ENCODE measurements around the gene DDX1.

The DDX1 gene

DNA sequence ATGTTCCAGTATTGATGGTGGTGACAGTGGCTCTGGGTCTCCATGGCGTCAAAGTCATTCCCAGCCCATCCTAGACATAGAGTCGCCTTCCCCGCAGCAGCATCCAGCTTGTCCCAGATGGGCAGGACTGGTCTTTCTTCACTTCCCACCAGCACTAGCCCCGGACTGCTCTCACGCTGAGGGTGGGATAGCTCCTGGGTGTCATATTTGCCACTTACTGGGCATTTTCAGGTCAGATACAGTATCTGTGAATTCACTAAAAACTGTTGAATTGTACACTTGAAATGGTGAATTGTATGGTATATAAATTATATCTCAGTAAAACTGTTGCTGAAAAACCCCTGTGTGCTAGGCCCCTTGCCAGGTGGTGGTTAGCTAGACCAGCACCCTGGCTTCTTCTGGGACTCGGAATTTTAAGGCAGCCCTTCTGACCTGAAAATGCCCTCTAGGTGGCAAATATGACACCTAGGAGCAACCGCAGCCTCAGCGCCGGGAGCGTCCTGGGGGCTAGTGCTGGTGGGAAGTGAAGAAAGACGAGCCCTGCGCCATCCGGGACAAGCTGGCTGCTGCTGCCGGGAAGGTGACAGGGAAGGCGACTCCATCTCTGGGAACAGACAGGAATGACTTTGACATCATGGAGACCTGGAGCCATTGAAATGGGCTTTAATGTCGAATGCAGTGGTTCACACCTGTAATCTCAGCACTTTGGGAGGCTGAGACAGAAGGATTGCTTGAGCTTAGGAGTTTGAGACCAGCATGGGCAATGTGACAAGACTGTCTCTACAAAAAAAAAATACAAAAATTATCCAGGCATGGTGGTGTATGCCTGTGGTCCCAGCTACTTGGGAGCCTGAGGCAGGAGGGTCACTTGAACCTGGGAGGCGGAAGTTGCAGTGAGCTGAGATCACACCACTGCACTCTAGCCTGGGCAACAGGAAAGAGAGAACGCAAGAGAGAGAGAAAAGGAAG, 56.2 kb downstream of the DDX1 start:
- no peak for DNase-seq

DNA sequence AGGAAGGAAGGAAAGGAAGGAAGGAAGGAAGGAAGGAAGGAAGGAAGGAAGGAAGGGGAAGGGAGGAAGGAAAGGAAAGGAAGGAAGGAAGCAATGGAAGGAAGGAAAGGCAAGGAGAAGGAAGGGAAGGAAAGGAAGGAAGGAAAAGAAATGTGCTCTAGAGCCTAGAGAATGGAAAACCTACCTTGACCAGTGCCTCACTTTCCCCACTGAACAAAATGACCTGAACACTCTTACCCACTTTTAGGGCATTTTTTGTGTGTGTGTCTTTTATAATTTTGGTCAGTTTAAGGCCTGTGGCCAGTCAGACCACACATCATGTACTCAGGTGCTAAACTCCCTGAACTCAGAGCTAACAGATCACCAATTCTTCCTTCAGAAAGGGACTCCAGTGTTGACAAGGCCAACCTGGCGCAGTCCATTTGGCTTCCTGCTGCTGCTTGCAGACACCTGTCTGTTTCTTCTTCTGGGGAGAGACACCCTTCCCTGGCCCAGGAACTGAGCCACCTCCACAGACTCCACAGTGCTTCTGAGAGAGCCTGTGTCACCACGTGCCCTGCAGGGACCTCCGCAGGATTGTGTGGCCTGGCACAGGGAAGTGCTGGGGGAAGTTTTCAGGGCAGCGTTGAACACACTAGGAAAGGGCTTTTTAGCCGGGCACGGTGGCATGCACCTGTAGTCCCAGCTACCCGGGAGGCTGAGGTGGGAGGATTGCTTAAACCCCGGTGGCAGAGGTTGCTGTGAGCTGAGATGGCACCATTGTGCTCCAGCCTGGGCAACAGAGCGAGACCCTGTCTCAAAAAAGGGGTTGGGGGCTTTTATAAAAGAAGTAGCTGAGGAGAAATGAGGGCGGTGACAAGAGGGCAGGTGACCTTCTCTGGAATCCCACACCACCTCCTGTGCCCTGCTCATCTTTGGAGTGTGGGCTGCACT, 57.2 kb downstream of the DDX1 start:
- no peak for DNase-seq

- DNase-seq = no peak
These were observed 58.0 kb downstream of the DDX1 start for GRCh38 chr2:15649561-15650255.

DNA sequence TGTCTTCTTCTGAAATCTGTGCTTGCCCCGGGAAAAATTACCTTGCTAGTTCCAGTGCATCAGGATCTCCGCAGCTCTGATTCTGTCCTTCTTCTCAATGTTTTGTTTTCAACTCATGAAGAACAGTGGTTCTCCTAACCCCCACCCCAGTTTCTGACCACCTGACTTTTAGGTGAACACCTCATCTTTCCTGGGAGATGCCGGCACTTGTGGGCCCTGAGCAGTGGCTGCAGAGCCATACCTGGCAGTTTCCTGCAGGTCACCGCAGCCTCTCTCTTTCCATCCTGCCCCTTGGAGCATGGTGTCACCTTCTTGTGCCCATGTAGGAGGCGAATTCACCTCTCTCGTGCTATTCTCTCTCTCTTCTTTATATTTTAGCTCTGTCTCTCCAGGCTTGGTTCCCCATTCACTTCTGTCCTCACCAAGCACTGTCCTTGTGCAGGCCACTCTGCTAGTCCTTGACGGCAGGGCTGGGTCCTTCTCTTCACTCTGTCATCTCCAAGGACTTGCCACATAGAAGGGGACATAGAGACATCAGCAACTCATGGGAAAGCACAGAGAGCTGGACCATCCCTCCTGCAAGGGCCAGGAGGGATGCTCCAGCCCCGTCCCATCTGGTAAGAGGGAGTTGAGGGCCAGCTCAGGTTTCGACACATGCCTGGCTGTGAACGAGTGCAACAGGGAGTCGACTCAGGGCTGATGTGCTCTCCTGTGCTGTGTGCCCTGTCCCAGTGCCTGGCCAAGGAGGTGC, 59.1 kb downstream of the DDX1 start:
- DNase-seq = no peak

GRCh38 chr2:15651367-15651727, 59.7 kb downstream of the DDX1 start:
- DNase-seq = no peak

DNA sequence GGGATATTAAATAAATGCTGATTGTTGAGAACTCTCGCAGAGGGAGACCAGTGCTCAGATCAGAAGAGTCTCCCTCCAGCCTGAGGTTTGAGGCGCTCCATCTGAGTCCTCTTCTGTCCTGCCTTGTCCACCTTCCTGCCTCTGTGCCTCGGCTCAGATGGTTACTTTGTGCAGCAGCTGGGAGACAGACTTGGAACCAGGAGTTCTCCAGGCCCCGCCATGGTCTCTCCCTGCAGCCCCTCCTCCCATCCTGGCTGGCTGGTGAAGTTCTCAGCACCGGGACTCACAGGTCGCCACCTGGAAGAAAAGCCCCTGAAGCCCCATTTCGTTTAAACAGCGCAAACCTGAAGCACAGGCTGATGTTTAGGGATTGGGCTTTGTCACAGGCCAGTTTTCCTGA, 60.6 kb downstream of the DDX1 start:
- DNase-seq = no peak

GRCh38 chr2:15652801-15653200, 61.1 kb downstream of the DDX1 start:
- DNase-seq = no peak

DNA sequence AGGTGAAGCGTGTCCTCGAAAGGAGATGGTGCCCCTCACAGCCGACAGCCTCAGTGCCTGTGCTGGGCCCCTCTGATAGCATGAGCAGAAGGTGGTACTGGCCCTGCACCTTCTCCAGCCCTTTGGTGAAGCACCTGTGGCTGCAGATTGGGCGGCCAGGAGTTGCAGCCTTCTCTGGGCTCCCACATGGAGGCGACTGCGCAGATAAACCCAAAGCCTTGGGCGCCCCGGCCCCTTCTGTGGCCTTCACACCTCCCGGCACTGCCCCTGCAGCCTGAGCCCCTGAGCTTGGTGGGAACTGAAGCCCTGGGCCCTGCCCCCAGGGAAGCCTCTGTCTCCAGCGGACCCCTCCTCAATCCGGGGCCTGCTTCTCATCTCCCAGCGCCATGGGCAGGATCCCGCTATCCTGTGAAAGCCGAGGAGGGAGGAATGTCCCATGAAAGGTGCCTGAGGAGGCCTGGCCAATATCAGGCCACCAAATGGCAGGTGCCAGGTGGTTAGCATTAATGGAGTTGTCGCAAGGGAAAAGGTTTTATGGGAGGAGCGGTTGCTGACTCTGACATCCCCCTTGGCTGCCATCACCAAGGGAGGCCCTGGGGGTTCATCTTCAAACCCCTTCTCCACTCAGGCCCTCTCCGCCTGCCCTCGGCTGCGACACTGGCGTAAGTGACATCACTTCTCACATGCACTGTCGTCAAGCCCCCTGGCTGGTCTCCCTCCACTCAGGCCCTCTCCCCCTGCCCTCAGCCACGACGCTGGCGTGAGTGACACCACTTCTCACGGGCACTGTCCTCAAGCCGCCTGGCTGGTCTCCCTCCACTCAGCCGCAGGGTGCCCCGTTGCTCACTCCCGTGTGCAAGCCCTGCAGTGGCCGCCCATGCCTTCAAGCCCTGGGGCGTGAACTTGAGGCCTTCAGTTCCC, 62.4 kb downstream of the DDX1 start:
- no peak for DNase-seq

DNA sequence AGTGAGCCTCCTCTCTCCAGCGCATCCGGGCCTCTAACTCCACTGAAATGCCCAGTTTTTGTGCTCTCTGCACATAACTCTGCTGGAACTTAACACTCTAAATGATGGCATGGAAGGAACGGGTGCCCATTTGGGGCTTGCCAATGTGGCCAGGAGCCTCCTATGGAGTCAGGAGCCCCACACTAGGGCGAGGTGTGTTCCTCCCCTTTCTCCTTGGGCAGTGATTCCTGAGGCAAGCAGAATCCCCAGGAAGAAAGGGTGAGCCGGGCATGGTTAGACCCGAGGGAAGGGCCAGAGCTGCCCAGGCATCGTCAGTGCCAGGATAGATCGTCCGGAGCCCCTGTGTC, 63.0 kb downstream of the DDX1 start:
- no peak for DNase-seq

GRCh38 chr2:15655123-15655887, 63.6 kb downstream of the DDX1 start:
- DNase-seq = no peak

- no peak for DNase-seq
These were observed 64.4 kb downstream of the DDX1 start for GRCh38 chr2:15656090-15656489.

- DNase-seq = no peak
These were observed 66.1 kb downstream of the DDX1 start for GRCh38 chr2:15657759-15658158.

- no peak for DNase-seq
These were observed 67.2 kb downstream of the DDX1 start for GRCh38 chr2:15658911-15659310.

DNA sequence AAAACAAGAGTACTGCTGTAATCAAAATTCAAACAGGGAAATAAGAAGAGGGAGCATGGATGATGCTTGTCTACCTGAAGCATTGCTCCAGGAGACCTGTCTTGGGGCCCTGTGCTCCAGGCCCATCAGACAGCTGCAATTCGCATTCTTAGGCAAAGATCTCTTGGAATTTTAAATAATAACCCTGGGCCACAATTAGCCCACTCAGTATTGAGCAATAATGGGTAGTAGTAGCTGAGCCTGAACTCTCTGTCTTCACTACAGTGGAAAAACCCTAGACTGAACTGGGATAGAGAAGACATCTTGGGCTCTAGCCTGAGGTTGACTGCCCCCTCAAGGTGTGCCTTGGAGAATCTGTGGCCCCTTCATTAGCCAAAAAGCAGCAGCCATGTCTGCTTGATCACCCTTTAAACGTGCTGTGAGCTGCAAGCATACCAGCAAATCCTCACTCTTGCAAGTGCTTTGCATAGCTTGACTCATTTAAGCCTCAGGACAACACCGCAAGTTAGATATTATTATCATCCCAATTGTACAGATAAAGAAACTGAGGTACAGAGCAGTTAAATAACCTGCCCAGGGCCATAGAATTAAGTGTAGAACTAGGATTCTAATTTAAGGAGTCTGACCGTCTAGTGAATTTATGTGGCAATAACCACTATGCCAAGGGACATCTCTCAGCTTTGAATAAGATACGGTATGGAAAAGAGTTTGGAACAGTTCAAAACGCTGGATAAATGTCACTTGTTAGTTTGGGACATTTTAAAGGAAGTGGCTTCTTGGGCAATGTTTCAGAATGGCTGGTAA, 69.0 kb downstream of the DDX1 start:
- DNase-seq = no peak

GRCh38 chr2:15661295-15661569, 69.6 kb downstream of the DDX1 start:
- DNase-seq = no peak

GRCh38 chr2:15662026-15662425, 70.4 kb downstream of the DDX1 start:
- no peak for DNase-seq

- no peak for DNase-seq
These were observed 70.9 kb downstream of the DDX1 start for GRCh38 chr2:15662579-15662978.

GRCh38 chr2:15663802-15664201, 72.1 kb downstream of the DDX1 start:
- no peak for DNase-seq

- no peak for DNase-seq
These were observed 72.8 kb downstream of the DDX1 start for GRCh38 chr2:15664273-15665066.
